ENCODE measurements around the gene SLC2A3. TPM values are rescaled to one million over a fixed set of nuclear protein-coding genes. Genes with fewer than 3 reads are reported as not detected.
A peak's percentile ranks its signal among the peaks of the same experiment; 100 is the strongest.
"Not testable (repeated sequence)": the region's sequence is repeated elsewhere in the genome, so short reads cannot be mapped to it uniquely, and the experiment has no call there.

The SLC2A3 gene
- polyA plus RNA-seq, 2 of the 4 experiments (the other 2 are of a cell fraction): 13.3 to 52.4 TPM

- no peak for FAIRE-seq
- no peak for ATAC-seq
- CTCF ChIA-PET: interaction anchor here (1.0 to 1.8 kb wide), 4 partner anchors 14 to 126 kb away, joined by 3 to 7 read pairs (median 4); no protein-coding TSS in a partner anchor
- H3K4me3 ChIP-seq: no peak overlapping the region
- H3K4me2 ChIP-seq: no peak overlapping the region
- 0 out of 6 replicates have a peak overlapping the region, but pooled peaks of 1 of the 2 experiments have one; percentile 3 for H3K27ac ChIP-seq
- no peak for DNase-seq (ENCODE audit: low read depth in 1 of 2, low spot score in 1 of 2)
- no peaks in the 10 kb centered on the region for H3K9me3 ChIP-seq
- H3K4me1 ChIP-seq: peaks cover 29% of the 10 kb centered on the region
- TF ChIP-seq TFCP2L1 (CRISPR knock-in tag; IDR thresholded peaks at IDR 0.05): no peak
- TF ChIP-seq ELK1 (IDR thresholded peaks at IDR 0.05; ENCODE audit: low read depth, low read length): no peak
- no peak for TF ChIP-seq BHLHE40 (IDR thresholded peaks at IDR 0.05; ENCODE audit: low read depth, low read length)
- TF ChIP-seq ZNF302 (CRISPR knock-in tag; IDR thresholded peaks at IDR 0.05): no peak
- TF ChIP-seq SMC3 (IDR thresholded peaks at IDR 0.05): no peak
- no peak for TF ChIP-seq KDM5A (IDR thresholded peaks at IDR 0.05)
- TF ChIP-seq EHF (CRISPR knock-in tag; IDR thresholded peaks at IDR 0.05): no peak
- no peak for TF ChIP-seq JUN (IDR thresholded peaks at IDR 0.05)
- TF ChIP-seq USF2 (IDR thresholded peaks at IDR 0.05): no peak
- no peak for TF ChIP-seq PHF8 (IDR thresholded peaks at IDR 0.05; ENCODE audit: borderline replicate concordance, low read depth)
- TF ChIP-seq SREBF2 (IDR thresholded peaks at IDR 0.05): no peak
- no peak for TF ChIP-seq CHD2 (IDR thresholded peaks at IDR 0.05; ENCODE audit: low read length, partially characterized antibody)
- no peak for TF ChIP-seq HEYL (CRISPR knock-in tag; IDR thresholded peaks at IDR 0.05)
- TF ChIP-seq RAD21 (conservative IDR thresholded peaks at IDR 0.05 in 1 of 2, IDR thresholded peaks at IDR 0.05 in 1 of 2): no peak
- no peak for TF ChIP-seq KDM1A (IDR thresholded peaks at IDR 0.05; ENCODE audit: low read depth)
- TF ChIP-seq ZC3H11A (IDR thresholded peaks at IDR 0.05): no peak
- TF ChIP-seq BCL3 (IDR thresholded peaks at IDR 0.05): no peak
- no peak for TF ChIP-seq HDAC2 (IDR thresholded peaks at IDR 0.05)
- TF ChIP-seq CBX8 (IDR thresholded peaks at IDR 0.05): no peak
- TF ChIP-seq GATA3 (IDR thresholded peaks at IDR 0.05; ENCODE audit: borderline replicate concordance): no peak
- 89% methylated on average over 5 of the region's 5 CpGs for WGBS (ENCODE audit: missing lambda C conversion rate)
- POLR2A ChIA-PET: no interaction called here
Observed at GRCh38 chr12:7984900-7985299, 48.9 kb upstream of the SLC2A3 start.

GRCh38 chr12:7983460-7983859 is 47.5 kb upstream of the SLC2A3 start:
- H3K9me3 ChIP-seq; POLR2A ChIA-PET; H3K4me3 ChIP-seq; FAIRE-seq; DNase-seq (ENCODE audit: low read depth in 1 of 2, low spot score in 1 of 2); ATAC-seq; H3K4me2 ChIP-seq: not testable (repeated sequence)
- peaks cover 24% of the 10 kb centered on the region for H3K4me1 ChIP-seq
- peak overlapping the region in 1 of 2 experiments; percentile 44; a peak in 1 of 6 replicates for H3K27ac ChIP-seq
- CTCF ChIA-PET: interaction anchor here (1.0 to 1.3 kb wide), 2 partner anchors 11 to 50 kb away, joined by 3 to 6 read pairs; no protein-coding TSS in a partner anchor
- WGBS (ENCODE audit: missing lambda C conversion rate): 85% methylated on average over 1 of the region's 1 CpG

GRCh38 chr12:7983019-7983418 is 47.0 kb upstream of the SLC2A3 start:
- ATAC-seq; FAIRE-seq; POLR2A ChIA-PET; H3K4me3 ChIP-seq; CTCF ChIA-PET; H3K9me3 ChIP-seq; DNase-seq (ENCODE audit: low read depth in 1 of 2, low spot score in 1 of 2): not testable (repeated sequence)
- H3K4me2 ChIP-seq: peak overlapping the region; percentile 48; the same call in 2 of the 3 replicates
- WGBS (ENCODE audit: missing lambda C conversion rate): 84% methylated on average over 11 of the region's 11 CpGs
- peak overlapping the region; percentile 28 to 73; a peak in 3 of 6 replicates for H3K27ac ChIP-seq
- peaks cover 24% of the 10 kb centered on the region for H3K4me1 ChIP-seq
